Esophagus (tissue), 2 donors: ENCODE measurements around the gene GRID1. TPM values are rescaled to one million over a fixed set of nuclear protein-coding genes. Genes with fewer than 3 reads are reported as not detected.

Experiments
- H3K27ac ChIP-seq, 2 donors: one replicate each; pipeline ENCODE4 v1.5.1; 2013; ENCODE audit warnings: low read depth in 2 of 2, mild to moderate bottlenecking in 2 of 2, inconsistent platforms in 1 of 2, low read length in 1 of 2, moderate library complexity in 1 of 2
- H3K27me3 ChIP-seq, 2 donors: one replicate each; pipeline ENCODE4 v1.6.1; 2013; ENCODE audit warnings: low read length in 2 of 2, control low read depth in 1 of 2, mild to moderate bottlenecking in 1 of 2; ENCODE audit not compliant: insufficient read depth in 2 of 2, control insufficient read depth in 1 of 2
- H3K36me3 ChIP-seq, 2 donors: one replicate each; pipeline ENCODE4 v1.6.1; 2013; ENCODE audit warnings: low read length in 1 of 2; ENCODE audit not compliant: control insufficient read depth in 2 of 2, insufficient read depth in 2 of 2
- H3K4me1 ChIP-seq, 2 donors: one replicate each; pipeline ENCODE4 v1.6.1; 2013; ENCODE audit warnings: low read length in 1 of 2; ENCODE audit not compliant: control insufficient read depth in 2 of 2, insufficient read depth in 2 of 2
- H3K4me3 ChIP-seq, 2 donors: one replicate each; pipeline ENCODE4 v1.5.1; 2013; ENCODE audit warnings: low read length in 2 of 2, mild to moderate bottlenecking in 2 of 2, low read depth in 1 of 2, moderate library complexity in 1 of 2
- H3K9me3 ChIP-seq, 2 donors: one replicate each; pipeline ENCODE4 v1.6.1; 2013; ENCODE audit warnings: mild to moderate bottlenecking in 2 of 2, low read depth in 1 of 2, low read length in 1 of 2, moderate library complexity in 1 of 2; ENCODE audit not compliant: control insufficient read depth in 2 of 2, insufficient read depth in 1 of 2
- WGBS, 2 donors: extraction: QIAGEN DNeasy Blood & Tissue Kit; methylation state at CpG; one replicate each; pipeline ENCODE4 v1.1.7; 2013; 5-methylcytosine and 5-hydroxymethylcytosine counted together
- polyA plus RNA-seq, 2 donors: library from polyadenylated mRNA; stranded (reverse); fragments of 200-250 nt; gene quantifications; one replicate each; pipeline ENCODE4 v1.2.3, GENCODE V29; 2013
- donor health status: healthy with polysubstance abuse.
- donor health status: Bipolar disorder and iron deficiency.

Gene GRID1
- polyA plus RNA-seq, 2 donors: 0.04 to 0.32 TPM

DNA sequence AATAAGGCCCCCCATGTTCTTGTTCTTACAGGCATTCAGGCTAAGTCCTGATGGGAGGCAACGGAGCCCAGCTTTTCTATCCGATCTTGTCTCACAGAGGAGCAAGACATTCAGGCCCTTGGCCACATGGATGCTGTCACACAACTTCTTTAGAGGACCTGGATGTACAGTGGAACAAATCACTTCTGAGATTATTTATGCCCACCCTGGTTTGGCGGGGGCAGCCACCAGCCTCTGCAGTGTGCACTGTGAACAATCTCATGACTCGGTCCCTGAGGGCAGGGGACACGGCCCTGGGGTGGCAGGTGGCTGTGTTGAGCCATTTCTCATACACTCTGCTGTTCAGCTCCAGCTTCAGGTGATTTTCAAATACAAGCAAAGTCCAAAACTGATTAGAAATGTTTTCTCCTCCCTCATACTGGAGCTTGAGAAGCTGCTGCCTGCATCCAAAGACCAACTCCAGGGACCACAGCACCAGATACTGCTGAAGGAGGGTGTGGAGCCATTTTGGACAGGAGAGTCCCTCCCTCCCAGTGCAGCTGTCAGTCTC is 441.3 kb downstream of the GRID1 start:
- H3K4me3 ChIP-seq: no peak overlapping the region
- H3K36me3 ChIP-seq: no peaks in the 10 kb centered on the region
- WGBS, 2 donors: 88 to 89% methylated on average over 5 of the region's 5 CpGs
- no peak overlapping the region for H3K27ac ChIP-seq
- H3K9me3 ChIP-seq: no peaks in the 10 kb centered on the region
- H3K4me1 ChIP-seq: peaks cover 0 to 2% of the 10 kb centered on the region in 2 donors
- no peaks in the 10 kb centered on the region for H3K27me3 ChIP-seq

- H3K9me3 ChIP-seq: no peaks in the 10 kb centered on the region
- WGBS, 2 donors: 86% methylated on average over 7 of the region's 7 CpGs
Measured at GRCh38 chr10:85924382-85925102, 442.1 kb downstream of the GRID1 start.

DNA sequence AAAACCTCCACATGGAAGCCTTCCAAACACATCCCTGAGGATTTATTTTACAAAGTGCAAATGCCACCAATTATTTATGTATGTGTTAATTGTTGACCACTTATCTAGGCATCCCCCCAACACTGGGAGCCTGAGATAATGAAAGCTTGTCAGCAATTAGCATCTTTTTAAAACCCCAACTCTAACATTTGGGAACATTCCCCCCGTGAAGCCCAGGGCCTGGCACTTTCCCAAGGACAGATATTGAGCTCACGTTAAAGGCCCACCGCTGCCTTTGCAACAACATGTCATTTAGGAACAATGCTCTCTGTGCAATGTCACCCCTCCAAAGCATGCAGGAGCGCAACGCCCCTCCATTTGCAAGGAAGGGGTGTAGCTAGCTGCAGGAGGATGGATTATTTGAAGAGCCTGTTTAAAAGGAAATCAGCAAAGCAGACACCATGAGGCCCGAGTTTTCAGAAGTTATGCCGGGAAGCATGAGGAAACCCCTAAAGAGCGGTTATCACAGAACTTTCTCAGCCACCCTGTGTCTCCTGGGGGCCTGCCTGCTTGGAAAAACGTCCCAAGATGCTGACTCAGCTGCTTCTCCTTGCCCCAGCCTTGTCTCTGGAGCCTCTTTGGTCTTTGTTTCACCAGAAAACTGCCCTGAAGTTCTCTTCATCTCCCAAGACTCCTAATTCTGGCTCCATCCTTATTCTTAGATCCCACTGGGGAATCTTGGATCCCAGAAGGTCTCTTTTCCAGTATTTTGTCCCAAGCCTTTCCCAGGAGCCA is 444.1 kb downstream of the GRID1 start:
- H3K36me3 ChIP-seq: no peaks in the 10 kb centered on the region
- WGBS, 2 donors: 51 to 60% methylated on average over 9 of the region's 9 CpGs
- no peaks in the 10 kb centered on the region for H3K9me3 ChIP-seq
- no peaks in the 10 kb centered on the region for H3K27me3 ChIP-seq
- no peak overlapping the region for H3K27ac ChIP-seq
- no peak overlapping the region for H3K4me3 ChIP-seq
- no peaks in the 10 kb centered on the region for H3K4me1 ChIP-seq

More at GRCh38 chr10:85924382-85925102, 442.1 kb downstream of the GRID1 start:
- no peak overlapping the region for H3K4me3 ChIP-seq
- no peak overlapping the region for H3K27ac ChIP-seq
- H3K36me3 ChIP-seq: no peaks in the 10 kb centered on the region
- H3K27me3 ChIP-seq: no peaks in the 10 kb centered on the region
- peaks cover 0 to 2% of the 10 kb centered on the region in 2 donors for H3K4me1 ChIP-seq

GRCh38 chr10:85921789-85922188 is 444.8 kb downstream of the GRID1 start:
- no peaks in the 10 kb centered on the region for H3K9me3 ChIP-seq
- H3K4me3 ChIP-seq: no peak overlapping the region
- 87 to 89% methylated on average over 5 of the region's 5 CpGs for WGBS, 2 donors
- no peaks in the 10 kb centered on the region for H3K36me3 ChIP-seq
- H3K27ac ChIP-seq: no peak overlapping the region
- no peaks in the 10 kb centered on the region for H3K4me1 ChIP-seq
- no peaks in the 10 kb centered on the region for H3K27me3 ChIP-seq

DNA sequence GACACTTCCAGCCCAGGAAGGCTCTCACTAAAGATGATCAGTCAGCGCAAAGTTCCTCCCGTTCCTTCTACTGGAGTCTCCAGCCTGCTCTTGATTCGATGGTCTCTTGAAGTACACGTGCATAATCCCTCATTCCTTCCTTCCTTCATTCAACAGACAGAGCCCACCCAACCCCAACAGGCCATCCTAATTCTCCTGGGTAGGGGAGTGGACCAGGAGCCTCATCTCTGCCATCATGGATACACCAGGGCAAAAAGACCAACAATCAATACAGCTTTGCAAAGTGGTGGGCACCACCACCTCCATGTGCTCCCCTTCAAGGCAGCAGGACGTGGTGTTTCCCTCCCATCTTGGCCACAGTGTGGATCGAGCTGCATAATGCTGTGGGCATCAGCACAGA is 446.3 kb downstream of the GRID1 start:
- 76 to 80% methylated on average over 6 of the region's 6 CpGs for WGBS, 2 donors
- no peaks in the 10 kb centered on the region for H3K36me3 ChIP-seq
- H3K4me3 ChIP-seq: no peak overlapping the region
- H3K27me3 ChIP-seq: no peaks in the 10 kb centered on the region
- no peaks in the 10 kb centered on the region for H3K9me3 ChIP-seq
- no peak overlapping the region for H3K27ac ChIP-seq
- peaks cover 0 to 5% of the 10 kb centered on the region in 2 donors for H3K4me1 ChIP-seq

DNA sequence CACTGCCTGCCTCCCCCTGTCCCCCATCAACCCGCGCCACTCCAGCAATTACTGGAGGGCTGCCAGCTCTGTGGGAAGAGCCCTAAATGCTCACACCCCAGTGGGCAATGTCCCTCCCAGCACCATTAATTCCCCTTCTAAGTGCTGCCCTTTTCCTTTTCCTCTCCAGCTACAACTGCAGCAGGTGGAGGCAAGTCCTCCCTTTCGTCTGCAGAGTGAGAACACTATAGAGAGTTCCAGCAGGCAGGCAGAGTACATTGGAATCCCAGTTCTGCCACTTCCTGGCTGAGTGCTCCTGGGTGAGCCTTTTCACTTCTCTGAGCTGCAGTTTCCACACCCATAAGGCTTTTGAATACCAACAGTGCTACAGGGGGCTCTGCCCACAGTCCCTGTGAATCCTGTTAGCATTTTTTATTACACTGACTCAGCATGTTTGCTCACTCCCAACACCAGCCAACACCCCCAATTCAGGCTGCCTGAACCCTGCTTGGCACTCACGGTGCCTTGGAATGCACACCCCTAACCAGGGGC is 447.0 kb downstream of the GRID1 start:
- H3K9me3 ChIP-seq: no peaks in the 10 kb centered on the region
- H3K27me3 ChIP-seq: no peaks in the 10 kb centered on the region
- H3K4me1 ChIP-seq: peaks cover 0 to 5% of the 10 kb centered on the region in 2 donors
- 4 to 8% methylated on average over 4 of the region's 4 CpGs for WGBS, 2 donors
- H3K4me3 ChIP-seq: no peak overlapping the region
- H3K36me3 ChIP-seq: no peaks in the 10 kb centered on the region
- no peak overlapping the region for H3K27ac ChIP-seq

- Histone ChIP-seq H3K27ac (no peak overlapping the region), H3K27me3 (no peaks in the 10 kb centered on the region), H3K36me3 (no peaks in the 10 kb centered on the region), H3K4me1 (peaks cover 0 to 5% of the 10 kb centered on the region in 2 donors), H3K9me3 (no peaks in the 10 kb centered on the region), H3K4me3 (no peak overlapping the region)
- WGBS, 2 donors: 91 to 92% methylated on average over 3 of the region's 3 CpGs
Measured at GRCh38 chr10:85918371-85918770, 448.2 kb downstream of the GRID1 start.

GRCh38 chr10:85917601-85918000 is 449.0 kb downstream of the GRID1 start:
- H3K4me1 ChIP-seq: peaks cover 0 to 5% of the 10 kb centered on the region in 2 donors
- no peaks in the 10 kb centered on the region for H3K36me3 ChIP-seq
- WGBS, 2 donors: 63 to 68% methylated on average over 4 of the region's 4 CpGs
- no peak overlapping the region for H3K27ac ChIP-seq
- no peaks in the 10 kb centered on the region for H3K27me3 ChIP-seq
- no peaks in the 10 kb centered on the region for H3K9me3 ChIP-seq
- no peak overlapping the region for H3K4me3 ChIP-seq

- peaks cover 0 to 5% of the 10 kb centered on the region in 2 donors for H3K4me1 ChIP-seq
- H3K27ac ChIP-seq: no peak overlapping the region
- H3K36me3 ChIP-seq: no peaks in the 10 kb centered on the region
- WGBS, 2 donors: 46 to 54% methylated on average over 2 of the region's 2 CpGs
- H3K4me3 ChIP-seq: no peak overlapping the region
- no peaks in the 10 kb centered on the region for H3K9me3 ChIP-seq
- no peaks in the 10 kb centered on the region for H3K27me3 ChIP-seq
Measured at GRCh38 chr10:85916994-85917573, 449.5 kb downstream of the GRID1 start.
